ENCODE results near the gene FHDC1.

The FHDC1 gene

DNA sequence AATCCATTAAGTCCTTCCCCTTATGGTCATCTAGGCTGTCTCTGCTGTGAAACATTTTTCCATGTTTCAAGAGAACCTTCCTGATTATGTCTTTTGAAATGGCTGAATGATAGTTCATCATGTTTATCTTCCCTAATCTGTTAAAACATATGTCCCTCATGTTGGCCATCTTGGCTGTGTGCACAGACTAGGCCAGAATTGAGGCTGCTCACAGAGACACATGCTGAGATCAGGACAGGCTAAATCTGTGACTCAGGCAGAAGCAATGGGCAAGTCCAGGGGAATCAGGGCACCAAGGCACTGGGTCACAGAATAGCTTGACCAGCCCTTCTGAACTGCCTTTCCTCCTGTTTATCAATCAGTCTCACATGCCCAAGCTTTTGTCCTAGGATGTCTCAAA, 78.3 kb downstream of the FHDC1 start:
- DNase-seq: no peak

DNA sequence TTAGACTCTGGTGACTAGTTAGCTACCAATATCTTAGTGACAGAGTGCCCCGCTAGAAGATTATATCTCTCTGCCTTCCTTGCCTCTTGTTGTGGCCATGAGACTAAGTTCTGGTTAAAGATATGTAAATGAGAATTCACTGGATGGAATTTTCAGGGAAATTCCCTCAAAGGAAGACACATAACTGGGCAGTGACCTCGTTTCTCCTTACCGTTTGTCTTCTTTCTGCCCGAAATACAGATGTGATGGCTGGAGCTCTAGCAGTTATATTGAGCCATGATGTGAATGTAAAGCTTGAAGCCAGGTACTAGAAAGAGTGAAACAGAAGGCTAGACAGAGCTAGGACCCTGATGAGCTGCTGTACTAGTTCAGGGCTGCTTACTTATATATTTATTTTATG, 80.5 kb downstream of the FHDC1 start:
- no peak for DNase-seq

DNA sequence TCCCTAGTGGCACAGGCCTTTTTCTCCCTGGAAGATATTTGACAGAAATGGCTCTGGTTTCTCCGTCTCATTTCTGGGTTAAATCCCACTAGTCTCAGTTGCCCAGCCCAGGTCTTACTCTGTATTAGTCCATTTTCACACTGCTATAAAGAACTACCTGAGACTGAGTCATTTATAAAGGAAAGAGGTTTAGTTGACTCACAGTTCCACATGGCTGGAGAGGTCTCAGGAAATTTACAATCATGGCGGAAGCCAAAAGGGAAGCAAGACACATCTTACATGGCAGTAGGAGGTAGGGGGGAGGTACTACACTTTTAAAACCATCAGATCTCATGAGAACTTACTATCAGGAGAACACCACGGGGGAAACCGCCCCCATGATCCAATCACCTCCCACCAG, 81.9 kb downstream of the FHDC1 start:
- no peak for DNase-seq

DNA sequence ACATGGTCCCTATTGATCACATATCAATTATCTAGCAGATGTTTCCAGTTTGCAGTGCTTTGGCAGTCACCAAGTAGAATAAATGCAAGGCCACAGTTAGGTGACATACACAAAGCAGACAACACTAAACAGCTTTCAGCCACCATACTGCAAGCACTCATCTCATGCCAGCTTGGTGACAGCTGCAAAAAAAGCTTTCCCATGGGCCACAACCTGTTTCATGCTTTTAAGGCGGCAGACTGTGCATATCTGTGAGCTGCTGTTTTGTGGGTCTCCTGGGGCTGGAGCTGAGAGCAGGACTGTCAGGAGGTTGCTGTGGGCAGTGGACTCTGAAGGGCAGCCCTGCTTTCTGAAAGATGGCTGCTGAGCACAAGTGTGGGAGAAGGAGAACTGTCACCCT, 82.6 kb downstream of the FHDC1 start:
- no peak for DNase-seq

DNA sequence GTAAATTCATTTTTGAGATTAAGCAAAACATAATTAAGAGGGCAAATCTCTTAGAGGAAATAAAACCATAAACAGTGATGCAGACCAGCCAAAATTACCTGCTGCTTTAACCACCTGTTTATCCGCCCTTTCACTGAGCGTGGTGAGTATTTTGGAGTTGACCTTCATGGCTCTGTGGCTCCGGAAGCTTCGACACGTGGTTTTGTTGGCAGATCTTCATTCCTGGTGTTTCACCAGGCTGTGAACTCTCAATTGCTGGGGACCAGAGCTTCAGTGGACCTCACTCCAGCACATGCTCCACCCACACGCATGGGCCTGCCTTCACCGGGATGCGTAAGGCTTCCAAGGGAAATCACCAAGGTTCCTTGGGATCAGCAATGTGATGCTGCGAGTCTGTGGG, 83.8 kb downstream of the FHDC1 start:
- DNase-seq: no peak

DNA sequence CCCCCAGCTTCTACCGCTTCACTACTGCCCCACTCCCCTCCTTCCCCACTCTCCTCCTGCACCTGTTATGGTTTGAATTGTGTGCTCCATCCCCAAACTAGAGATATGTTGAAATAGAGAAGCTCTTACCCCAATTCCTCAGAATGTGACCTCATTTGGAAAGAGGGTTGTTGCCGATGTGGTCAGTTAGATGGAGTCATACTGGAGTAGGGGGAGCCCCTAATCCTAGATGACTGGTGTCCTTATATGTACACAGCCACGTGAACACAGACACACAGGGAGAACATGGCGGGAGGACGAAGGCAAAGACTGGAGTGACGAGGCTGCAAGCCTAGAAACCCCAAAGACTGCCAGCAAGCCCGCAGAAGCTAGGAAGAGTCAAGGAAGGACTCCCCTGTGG, 84.3 kb downstream of the FHDC1 start:
- DNase-seq: no peak

DNA sequence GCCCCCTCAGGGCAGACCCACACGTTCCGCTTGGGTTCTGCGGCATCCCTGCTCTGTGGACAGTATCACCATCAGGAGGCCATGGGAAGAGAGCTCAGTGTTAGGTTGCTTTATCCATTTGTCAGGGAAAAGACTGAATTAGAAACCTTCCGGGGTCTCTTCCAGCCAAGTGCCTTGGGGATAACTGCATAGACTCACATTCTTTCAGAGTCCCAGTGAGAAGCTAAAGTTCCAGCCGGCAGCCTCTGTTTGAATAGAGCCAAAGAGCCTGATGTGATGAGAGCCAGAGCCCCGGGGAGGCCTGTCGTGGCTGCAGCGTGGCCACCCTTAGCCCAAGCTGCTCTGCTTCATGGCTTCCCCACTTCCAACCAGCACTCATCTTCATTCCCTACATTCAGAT, 85.2 kb downstream of the FHDC1 start:
- DNase-seq: no peak

DNA sequence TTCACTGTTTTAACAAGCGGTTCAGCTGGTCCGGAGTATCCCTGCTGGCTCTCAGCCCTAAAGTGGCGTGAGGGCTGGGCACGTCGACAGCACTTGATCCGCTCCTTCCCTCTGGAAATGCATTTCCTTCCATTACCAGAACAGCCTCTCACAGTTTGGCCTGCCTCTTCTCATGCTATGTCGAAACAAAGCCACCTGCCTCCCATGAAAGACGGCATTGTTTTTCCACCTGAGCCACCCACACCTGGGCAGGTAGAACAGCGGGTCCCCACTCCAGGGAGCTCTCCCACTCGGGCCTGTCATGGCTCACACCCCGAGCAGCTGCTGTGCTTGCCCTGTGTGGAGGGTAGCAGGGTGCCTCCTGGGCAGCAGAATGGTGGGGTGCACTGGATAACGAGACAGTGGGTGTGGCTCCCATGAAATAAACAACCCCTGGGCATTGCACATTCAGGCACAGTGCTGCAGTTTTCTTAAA, 86.2 kb downstream of the FHDC1 start:
- DNase-seq: no peak

DNA sequence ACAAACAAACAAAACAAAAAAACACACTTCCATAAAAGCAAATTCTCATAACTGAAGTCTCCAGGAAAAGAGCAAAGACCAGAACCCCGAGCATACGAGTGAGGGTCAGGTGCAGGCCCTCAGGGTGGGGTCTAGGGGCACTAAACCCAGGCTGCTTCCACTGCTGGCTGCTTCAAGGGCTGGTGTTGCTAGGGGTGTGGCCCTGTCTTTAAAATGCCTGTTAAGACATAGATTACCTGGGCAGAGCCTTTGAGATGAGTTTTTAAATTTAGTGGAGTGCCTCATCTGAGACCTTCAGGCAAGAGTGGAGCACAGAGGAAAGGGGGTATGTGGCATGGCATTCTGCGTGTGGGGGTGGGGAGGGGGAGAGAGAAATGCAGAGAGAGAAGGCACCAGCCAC, 87.0 kb downstream of the FHDC1 start:
- no peak for DNase-seq

DNA sequence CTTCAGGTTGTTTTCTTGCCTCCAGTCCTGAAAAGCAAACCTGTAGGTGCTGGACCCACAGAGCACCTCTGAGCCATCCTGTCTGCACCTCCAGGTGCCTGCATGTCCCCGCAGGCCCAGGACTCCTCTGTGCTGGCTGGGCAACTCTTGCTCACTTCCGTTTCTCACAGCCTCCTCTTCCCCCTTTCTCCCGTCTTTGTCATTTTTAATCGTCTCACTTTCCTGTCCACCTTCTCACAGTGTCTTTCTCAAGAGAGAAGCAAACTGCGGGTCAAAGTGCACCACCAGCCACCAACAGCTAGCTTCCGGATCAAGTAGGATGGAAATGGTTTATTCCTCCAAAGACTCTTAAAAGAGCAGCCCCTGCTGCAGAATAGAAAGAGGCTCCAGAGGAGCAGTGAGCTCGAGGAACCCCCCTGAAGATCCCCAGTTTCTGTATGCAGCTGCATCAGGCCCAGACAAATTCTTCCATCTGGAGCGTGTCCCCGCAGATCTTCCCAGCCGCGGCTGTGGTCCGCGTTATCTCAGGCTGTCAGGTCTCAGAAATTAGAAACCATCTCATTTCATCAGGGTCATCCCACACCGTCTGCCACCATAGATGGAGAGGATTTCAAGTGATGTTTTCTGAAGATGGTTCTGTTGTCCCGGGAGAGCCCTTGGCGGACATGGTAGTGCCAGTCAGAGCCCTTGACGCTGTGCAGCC, 87.7 kb downstream of the FHDC1 start:
- no peak for DNase-seq

DNA sequence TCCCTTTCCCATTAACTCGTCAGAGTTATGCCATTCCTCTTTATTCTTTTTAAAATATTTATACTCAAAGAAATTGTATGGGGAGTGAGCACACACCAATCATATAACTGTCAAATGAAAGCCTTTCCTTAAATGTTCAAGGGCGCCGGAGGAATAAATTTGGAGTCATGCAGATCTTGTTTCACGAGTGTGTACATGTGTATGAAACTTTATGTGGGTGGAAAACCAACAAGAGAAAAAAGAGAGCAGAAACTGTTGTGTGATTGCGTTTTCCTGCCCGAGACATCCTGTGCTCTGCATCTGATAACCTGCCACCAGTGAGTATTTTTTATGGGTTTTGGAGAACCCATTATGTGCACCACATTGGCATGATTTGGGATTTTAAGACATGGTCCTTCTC, 88.3 kb downstream of the FHDC1 start:
- DNase-seq: no peak

DNA sequence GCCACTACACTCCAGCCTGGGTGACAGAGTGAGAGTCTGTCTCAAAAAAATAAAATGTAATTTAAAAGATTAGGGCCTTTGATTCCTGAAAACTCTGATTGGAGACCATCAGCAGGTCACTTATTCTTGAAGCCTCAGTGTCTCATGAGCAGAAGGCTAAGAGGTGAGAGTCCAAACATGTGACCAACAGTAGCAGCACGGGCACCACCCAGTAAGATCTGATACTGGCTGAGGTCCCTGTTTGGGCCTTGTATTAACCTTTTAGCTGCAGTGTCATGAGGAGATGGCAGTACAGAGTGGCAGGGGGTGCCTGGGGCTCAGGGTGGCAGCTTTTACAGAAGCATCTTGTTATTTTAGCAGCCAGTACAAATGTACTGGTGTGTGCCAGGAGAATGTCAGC, 89.3 kb downstream of the FHDC1 start:
- no peak for DNase-seq

DNA sequence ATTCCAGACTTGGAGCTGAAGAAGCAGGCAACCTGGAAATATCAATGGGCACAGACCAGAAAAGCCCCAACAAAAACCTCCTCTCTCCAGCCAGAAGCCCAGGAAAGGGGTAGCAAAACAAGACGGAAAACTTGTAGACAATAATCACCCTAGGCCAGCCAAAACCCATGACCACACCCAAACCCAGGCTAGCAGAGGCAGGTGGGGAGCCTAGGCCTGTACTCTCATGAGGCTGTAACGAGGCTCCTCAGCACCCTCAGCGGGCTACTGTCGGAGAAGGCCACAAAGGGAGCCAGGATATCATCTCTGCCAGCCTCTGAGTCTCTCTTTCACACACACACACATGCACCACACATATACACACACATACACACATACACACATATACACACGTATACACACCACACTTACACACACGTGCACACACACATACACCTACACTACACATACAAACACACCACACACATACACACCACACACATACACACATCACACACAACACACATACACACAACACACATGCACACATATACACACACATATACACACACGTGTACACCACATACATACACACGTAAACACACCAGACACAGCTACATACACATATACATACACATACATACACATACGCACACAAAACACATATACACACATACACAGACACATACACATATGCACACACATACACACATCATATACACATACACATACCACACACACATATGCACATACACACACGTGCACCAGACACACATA, 90.6 kb downstream of the FHDC1 start:
- no peak for DNase-seq

DNA sequence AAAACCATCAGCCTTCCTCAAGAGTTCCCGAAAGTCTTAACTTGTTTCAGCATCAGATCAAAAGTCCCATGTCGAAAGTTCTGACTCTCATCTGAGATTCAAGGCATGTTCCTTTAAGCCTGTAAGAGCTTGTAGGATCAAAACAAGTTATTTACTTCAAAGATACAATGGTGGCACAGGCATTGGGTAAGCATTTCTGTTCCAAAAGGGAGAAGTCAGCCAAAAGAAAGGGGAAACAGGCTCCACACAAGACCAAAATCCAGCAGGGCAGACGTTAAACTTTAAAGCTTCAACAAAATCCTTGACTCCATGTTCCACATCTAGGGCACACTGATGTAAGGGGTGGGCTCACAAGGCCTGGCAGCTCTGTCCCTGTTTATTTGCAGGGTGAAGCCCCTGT, 91.7 kb downstream of the FHDC1 start:
- DNase-seq: no peak

DNA sequence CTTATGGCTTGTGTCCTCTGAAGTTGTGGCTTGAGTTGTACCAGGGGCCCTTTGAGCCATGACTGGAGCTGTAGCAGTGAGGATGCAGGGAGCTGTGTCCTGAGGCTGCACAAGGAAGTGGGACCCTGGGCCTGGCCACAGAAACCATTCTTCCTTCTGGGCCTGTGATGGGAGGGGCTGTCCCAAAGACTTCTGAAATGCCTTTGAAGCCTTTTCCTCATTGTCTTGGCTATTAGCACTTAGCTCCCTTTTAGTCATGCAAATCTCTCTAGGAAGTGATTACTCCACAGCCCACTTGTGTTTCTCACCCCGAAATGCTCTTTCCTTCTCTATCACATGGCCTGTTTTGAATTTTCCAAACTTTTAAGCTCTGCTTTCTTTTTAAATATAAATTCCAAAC, 92.4 kb downstream of the FHDC1 start:
- DNase-seq: no peak

Data from HCEC 1CT (cell line).